Measurements from ENCODE around the gene VAV1. TPM values are rescaled to one million over a fixed set of nuclear protein-coding genes. Genes with fewer than 3 reads are reported as not detected.

VAV1 gene
- total RNA-seq, 1 experiment from 2014 or later = 0.05 TPM

DNA sequence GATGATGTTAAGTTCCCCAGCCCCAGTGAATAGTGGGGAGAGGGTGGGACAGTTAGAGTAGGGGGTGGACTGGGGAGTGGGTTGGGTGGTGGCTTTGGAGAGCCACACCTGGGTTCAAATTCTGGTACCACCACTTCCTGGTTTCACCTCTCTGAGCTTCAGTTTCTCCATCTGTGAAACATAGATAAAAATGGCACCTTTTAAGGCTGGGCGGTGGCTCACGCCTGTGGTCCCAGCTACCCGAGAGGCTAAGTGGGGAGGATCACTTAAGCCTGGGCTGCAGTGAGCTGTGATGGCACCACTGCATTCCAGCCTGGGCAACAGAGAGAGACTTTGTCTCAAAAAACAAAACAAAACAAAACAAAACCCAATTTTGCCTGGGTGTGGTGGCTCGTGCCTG is 5.9 kb downstream of the VAV1 start:
- intact Hi-C loops (cut with micrococcal nuclease; ENCODE audit: unreplicated experiment) = no loop called here
- Histone ChIP-seq H3K4me1 (ENCODE audit: control insufficient read depth, insufficient read depth, low read length) (no peaks in the 10 kb centered on the region), H3K27ac (ENCODE audit: low read length) (no peak overlapping the region), H3K27me3 (ENCODE audit: control insufficient read depth, insufficient read depth, low read length) (no peaks in the 10 kb centered on the region), H3K36me3 (ENCODE audit: control insufficient read depth, insufficient read depth, low read length) (no peaks in the 10 kb centered on the region), H3K4me3 (ENCODE audit: low read depth in 2 of 2, low read length in 2 of 2) (no peak overlapping the region), H3K9me3 (ENCODE audit: control insufficient read depth, insufficient read depth, low read depth, low read length) (no peaks in the 10 kb centered on the region)
- DNase-seq (ENCODE audit: low read depth, low spot score) (no peak), ATAC-seq (no peak)
- ChIA-PET CTCF (no interaction called here), POLR2A (interaction anchor here (0.6 kb wide), 1 partner anchor 467 kb away, joined by 16 read pairs; no protein-coding TSS in a partner anchor)
- no peak for TF ChIP-seq POLR2AphosphoS5 (IDR thresholded peaks at IDR 0.05; ENCODE audit: low read depth, low read length)
- no peak for TF ChIP-seq SIN3A (IDR thresholded peaks at IDR 0.05; ENCODE audit: borderline replicate concordance, insufficient read depth, low read depth, low read length)
- TF ChIP-seq, protein P1, sequence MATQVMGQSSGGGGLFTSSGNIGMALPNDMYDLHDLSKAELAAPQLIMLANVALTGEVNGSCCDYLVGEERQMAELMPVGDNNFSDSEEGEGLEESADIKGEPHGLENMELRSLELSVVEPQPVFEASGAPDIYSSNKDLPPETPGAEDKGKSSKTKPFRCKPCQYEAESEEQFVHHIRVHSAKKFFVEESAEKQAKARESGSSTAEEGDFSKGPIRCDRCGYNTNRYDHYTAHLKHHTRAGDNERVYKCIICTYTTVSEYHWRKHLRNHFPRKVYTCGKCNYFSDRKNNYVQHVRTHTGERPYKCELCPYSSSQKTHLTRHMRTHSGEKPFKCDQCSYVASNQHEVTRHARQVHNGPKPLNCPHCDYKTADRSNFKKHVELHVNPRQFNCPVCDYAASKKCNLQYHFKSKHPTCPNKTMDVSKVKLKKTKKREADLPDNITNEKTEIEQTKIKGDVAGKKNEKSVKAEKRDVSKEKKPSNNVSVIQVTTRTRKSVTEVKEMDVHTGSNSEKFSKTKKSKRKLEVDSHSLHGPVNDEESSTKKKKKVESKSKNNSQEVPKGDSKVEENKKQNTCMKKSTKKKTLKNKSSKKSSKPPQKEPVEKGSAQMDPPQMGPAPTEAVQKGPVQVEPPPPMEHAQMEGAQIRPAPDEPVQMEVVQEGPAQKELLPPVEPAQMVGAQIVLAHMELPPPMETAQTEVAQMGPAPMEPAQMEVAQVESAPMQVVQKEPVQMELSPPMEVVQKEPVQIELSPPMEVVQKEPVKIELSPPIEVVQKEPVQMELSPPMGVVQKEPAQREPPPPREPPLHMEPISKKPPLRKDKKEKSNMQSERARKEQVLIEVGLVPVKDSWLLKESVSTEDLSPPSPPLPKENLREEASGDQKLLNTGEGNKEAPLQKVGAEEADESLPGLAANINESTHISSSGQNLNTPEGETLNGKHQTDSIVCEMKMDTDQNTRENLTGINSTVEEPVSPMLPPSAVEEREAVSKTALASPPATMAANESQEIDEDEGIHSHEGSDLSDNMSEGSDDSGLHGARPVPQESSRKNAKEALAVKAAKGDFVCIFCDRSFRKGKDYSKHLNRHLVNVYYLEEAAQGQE (IDR thresholded peaks at IDR 0.05; ENCODE audit: insufficient read depth in 1 of 2, low read depth in 2 of 2, low read length in 1 of 2) = no peak
- no peak for TF ChIP-seq TCF7L2 (IDR thresholded peaks at IDR 0.05; ENCODE audit: low read depth, low read length)
- in situ Hi-C loops (cut with HindIII; ENCODE audit: low pct_unique_long_range_greater_than_20kb, low sequenced_read_pairs) = no loop called here
- no TSS peak for BruUV-seq (replicated peaks)

GRCh38 chr19:6779206-6779605 is 6.7 kb downstream of the VAV1 start:
- in situ Hi-C loops (cut with HindIII; ENCODE audit: low pct_unique_long_range_greater_than_20kb, low sequenced_read_pairs) = no loop called here
- no peak overlapping the region for H3K4me3 ChIP-seq (ENCODE audit: low read depth in 2 of 2, low read length in 2 of 2)
- DNase-seq (ENCODE audit: low read depth, low spot score) = no peak
- BruUV-seq (replicated peaks) = no TSS peak
- no peaks in the 10 kb centered on the region for H3K9me3 ChIP-seq (ENCODE audit: control insufficient read depth, insufficient read depth, low read depth, low read length)
- no peaks in the 10 kb centered on the region for H3K4me1 ChIP-seq (ENCODE audit: control insufficient read depth, insufficient read depth, low read length)
- TF ChIP-seq TCF7L2 (IDR thresholded peaks at IDR 0.05; ENCODE audit: low read depth, low read length) = no peak
- no peak for TF ChIP-seq POLR2AphosphoS5 (IDR thresholded peaks at IDR 0.05; ENCODE audit: low read depth, low read length)
- H3K27me3 ChIP-seq (ENCODE audit: control insufficient read depth, insufficient read depth, low read length) = no peaks in the 10 kb centered on the region
- no peak for ATAC-seq
- intact Hi-C loops (cut with micrococcal nuclease; ENCODE audit: unreplicated experiment) = no loop called here
- ChIA-PET CTCF (no interaction called here), POLR2A (interaction anchor here (0.6 kb wide), 1 partner anchor 42 kb away, joined by 3 read pairs; no protein-coding TSS in a partner anchor)
- no peaks in the 10 kb centered on the region for H3K36me3 ChIP-seq (ENCODE audit: control insufficient read depth, insufficient read depth, low read length)
- H3K27ac ChIP-seq (ENCODE audit: low read length) = no peak overlapping the region

DNA sequence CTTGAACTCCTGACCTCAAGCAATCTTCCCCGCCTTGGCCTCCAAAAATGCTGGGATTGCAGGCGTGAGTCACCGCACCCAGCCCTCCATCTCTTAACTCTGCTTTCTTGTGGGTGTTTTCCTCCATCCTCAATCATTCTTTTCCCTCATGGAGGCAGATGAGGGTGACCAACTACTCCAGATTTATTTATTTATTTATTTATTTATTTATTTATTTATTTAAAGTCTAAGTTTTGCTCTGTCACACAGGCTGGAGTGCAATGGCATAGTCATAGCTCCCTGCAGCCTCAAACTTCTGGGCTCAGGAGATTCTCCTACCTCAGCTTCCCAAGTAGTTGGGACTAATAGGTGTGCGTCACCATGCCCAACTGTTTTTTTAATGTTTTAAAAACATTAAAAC is 14.9 kb downstream of the VAV1 start:
- no peak overlapping the region for H3K4me3 ChIP-seq (ENCODE audit: low read depth in 2 of 2, low read length in 2 of 2)
- POLR2A ChIA-PET = no interaction called here
- H3K9me3 ChIP-seq (ENCODE audit: control insufficient read depth, insufficient read depth, low read depth, low read length) = no peaks in the 10 kb centered on the region
- no peak overlapping the region for H3K27ac ChIP-seq (ENCODE audit: low read length)
- CTCF ChIA-PET = no interaction called here
- intact Hi-C loops (cut with micrococcal nuclease; ENCODE audit: unreplicated experiment) (no loop called here), in situ Hi-C loops (cut with HindIII; ENCODE audit: low pct_unique_long_range_greater_than_20kb, low sequenced_read_pairs) (no loop called here)
- H3K27me3 ChIP-seq (ENCODE audit: control insufficient read depth, insufficient read depth, low read length) = no peaks in the 10 kb centered on the region
- no TSS peak for BruUV-seq (replicated peaks)
- ATAC-seq (no peak), DNase-seq (ENCODE audit: low read depth, low spot score) (no peak)
- no peak for TF ChIP-seq SIN3A (IDR thresholded peaks at IDR 0.05; ENCODE audit: borderline replicate concordance, insufficient read depth, low read depth, low read length)
- no peak for TF ChIP-seq TCF7L2 (IDR thresholded peaks at IDR 0.05; ENCODE audit: low read depth, low read length)
- TF ChIP-seq CTCF (IDR thresholded peaks at IDR 0.05) = no peak
- TF ChIP-seq, protein P1 (IDR thresholded peaks at IDR 0.05; ENCODE audit: insufficient read depth in 1 of 2, low read depth in 2 of 2, low read length in 1 of 2) = no peak
- no peak for TF ChIP-seq POLR2AphosphoS5 (IDR thresholded peaks at IDR 0.05; ENCODE audit: low read depth, low read length)
- no peaks in the 10 kb centered on the region for H3K4me1 ChIP-seq (ENCODE audit: control insufficient read depth, insufficient read depth, low read length)
- no peaks in the 10 kb centered on the region for H3K36me3 ChIP-seq (ENCODE audit: control insufficient read depth, insufficient read depth, low read length)
